Panc1 (cell line): Measurements from ENCODE around the gene ZC3H12C. TPM values are rescaled to one million over a fixed set of nuclear protein-coding genes. Genes with fewer than 3 reads are reported as not detected.

Experiments
- ATAC-seq: fragments of 200-7000 bp; cut with Tn5 transposase; 2 replicates; pipeline ENCODE4 v1.9.1; 2020; ENCODE audit warnings: mild to moderate bottlenecking, moderate library complexity
- BruUV-seq: library from RNA; stranded (reverse); fragments of 400-500 nt; replicated peaks from 2 replicates; lab custom pipeline; 2021; lab: Mats Ljungman, UMichigan
- CTCF ChIA-PET: fragments of 300-600 bp; sonication (Branson Sonifier 250); formaldehyde crosslinking; loops from one replicate; lab custom pipeline; 2022; ENCODE audit warnings: antibody characterized with exemption; lab: Charles Lee
- POLR2A ChIA-PET: fragments of 300-600 bp; sonication (Branson Sonifier 250); formaldehyde crosslinking; loops from one replicate; lab custom pipeline; 2022; ENCODE audit warnings: antibody characterized with exemption; lab: Charles Lee
- DNase-seq: peaks from one replicate; pipeline ENCODE4 v3.0.0-alpha.2; 2010; ENCODE audit warnings: low read depth, low spot score
- H3K27ac ChIP-seq: 2 replicates; pipeline ENCODE4 v1.5.1; 2011; ENCODE audit warnings: mild to moderate bottlenecking, low read length, inconsistent platforms
- H3K27me3 ChIP-seq: fragments of 200-500 bp; sonication (Bioruptor generic); 2 replicates; pipeline ENCODE4 v1.6.0; 2014; ENCODE audit warnings: low read length, inconsistent platforms; ENCODE audit not compliant: control insufficient read depth, insufficient read depth
- H3K36me3 ChIP-seq: fragments of 200-500 bp; sonication (Bioruptor generic); 2 replicates; pipeline ENCODE4 v1.5.1; 2014; ENCODE audit warnings: inconsistent platforms, mild to moderate bottlenecking, low read length, moderate library complexity; ENCODE audit not compliant: control insufficient read depth, insufficient read depth
- H3K4me1 ChIP-seq: 2 replicates; pipeline ENCODE4 v1.5.1; 2011; ENCODE audit warnings: inconsistent platforms, mild to moderate bottlenecking, low read length, moderate library complexity; ENCODE audit not compliant: control insufficient read depth, insufficient read depth
- H3K4me3 ChIP-seq, 2 experiments: 2 replicates each; pipeline ENCODE4 v1.5.1; 2011 to 2012; ENCODE audit warnings: low read depth in 2 of 2, low read length in 2 of 2, mild to moderate bottlenecking in 2 of 2, inconsistent platforms in 1 of 2, moderate library complexity in 1 of 2
- H3K9me3 ChIP-seq: fragments of 200-500 bp; sonication (Bioruptor generic); 2 replicates; pipeline ENCODE4 v1.5.1; 2014; ENCODE audit warnings: low read depth, mild to moderate bottlenecking, inconsistent platforms, low read length, moderate library complexity; ENCODE audit not compliant: control insufficient read depth, insufficient read depth
- POLR2AphosphoS5 ChIP-seq: IDR thresholded peaks from 2 replicates; pipeline ENCODE4 v1.6.1; 2012; ENCODE audit warnings: mild to moderate bottlenecking, low read depth, low read length, moderate library complexity
- SIN3A ChIP-seq: IDR thresholded peaks from 2 replicates; pipeline ENCODE4 v1.6.1; 2012; ENCODE audit warnings: low read depth, mild to moderate bottlenecking, low read length, moderate library complexity, borderline replicate concordance; ENCODE audit not compliant: insufficient read depth
- TCF7L2 ChIP-seq: IDR thresholded peaks from 2 replicates; pipeline ENCODE4 v1.6.1; 2011; ENCODE audit warnings: mild to moderate bottlenecking, low read depth, low read length, inconsistent platforms
- in situ Hi-C: cut with HindIII; loops from 2 replicates; pipeline ENCODE4 v1.10.0; 2016; ENCODE audit warnings: low sequenced_read_pairs, low pct_unique_long_range_greater_than_20kb
- intact Hi-C: fragments of 100-400 bp; cut with micrococcal nuclease; formaldehyde crosslinking; loops from one replicate; pipeline ENCODE4 v1.10.0; 2022; ENCODE audit not compliant: unreplicated experiment
- total RNA-seq: library from RNA; stranded (reverse); gene quantifications from one replicate; pipeline ENCODE4 v1.2.1, GENCODE V29; 2021; ENCODE audit not compliant: unreplicated experiment
- TF ChIP-seq, protein P1 (sequence below): fragments of 450-650 bp; IDR thresholded peaks from 2 replicates; pipeline ENCODE4 v1.5.1; 2017; ENCODE audit warnings: mild to moderate bottlenecking
- TF ChIP-seq, protein P2 (sequence below), 2 experiments: IDR thresholded peaks; 2 replicates each; pipeline ENCODE4 v1.6.1; 2011 to 2012; ENCODE audit warnings: low read depth in 2 of 2, control low read depth in 1 of 2, low read length in 1 of 2, mild to moderate bottlenecking in 1 of 2, moderate library complexity in 1 of 2; ENCODE audit not compliant: insufficient read depth in 1 of 2

The ZC3H12C gene
- total RNA-seq, 1 experiment from 2014 or later: 13.5 TPM

DNA sequence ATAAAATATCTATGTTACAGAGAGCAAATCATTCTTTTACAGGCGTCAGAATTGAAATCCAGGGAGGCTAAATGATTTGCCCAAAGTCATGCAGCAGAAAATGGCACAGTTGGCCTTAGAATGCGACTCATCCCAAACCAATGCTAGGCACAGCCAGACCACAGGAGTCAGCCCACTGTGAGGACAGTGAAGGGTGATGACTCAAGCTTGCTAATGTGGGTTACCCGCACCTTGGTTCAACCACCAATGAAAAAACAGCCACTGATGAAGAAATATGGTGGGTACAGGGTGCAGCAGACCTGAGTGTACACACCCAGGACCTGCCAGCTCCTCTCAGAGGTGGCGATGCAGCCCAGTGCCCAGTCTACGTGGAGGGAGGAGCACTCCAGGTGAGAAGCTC, 89.7 kb downstream of the ZC3H12C start:
- no peak for ATAC-seq
- POLR2A ChIA-PET: no interaction called here
- BruUV-seq: no TSS peak
- no peak for TF ChIP-seq POLR2AphosphoS5
- Histone ChIP-seq H3K27me3 (no peaks in the 10 kb centered on the region), H3K27ac (no peak overlapping the region), H3K4me1 (no peaks in the 10 kb centered on the region), H3K4me3 (no peak overlapping the region), H3K36me3 (no peaks in the 10 kb centered on the region), H3K9me3 (no peaks in the 10 kb centered on the region)
- DNase-seq: no peak
- in situ Hi-C loops: no loop called here
- intact Hi-C loops: no loop called here
- CTCF ChIA-PET: no interaction called here

DNA sequence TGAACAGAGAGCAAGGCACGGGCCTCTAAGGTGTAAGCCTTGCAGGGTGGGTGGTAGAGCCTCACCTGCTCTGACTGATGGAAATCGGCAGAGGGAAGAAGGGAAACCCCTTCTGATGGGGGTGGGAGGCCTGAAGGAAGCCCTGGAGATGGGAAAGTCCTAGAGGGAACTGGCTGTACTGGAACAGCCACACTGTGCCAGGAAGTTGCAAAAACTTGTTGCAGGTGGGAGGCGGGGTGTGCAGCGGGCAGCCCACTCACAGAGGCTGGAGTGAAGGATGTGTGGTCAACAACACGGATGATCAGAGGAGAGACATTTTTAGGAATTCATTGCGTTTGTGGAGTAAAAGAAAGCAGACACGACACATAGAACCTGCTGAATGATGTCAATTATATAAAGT, 91.3 kb downstream of the ZC3H12C start:
- in situ Hi-C loops (no loop called here), intact Hi-C loops (no loop called here)
- ATAC-seq (no peak), DNase-seq (no peak)
- H3K27me3 ChIP-seq: no peaks in the 10 kb centered on the region
- no peaks in the 10 kb centered on the region for H3K4me1 ChIP-seq
- no peak for TF ChIP-seq POLR2AphosphoS5
- TF ChIP-seq, protein P1, sequence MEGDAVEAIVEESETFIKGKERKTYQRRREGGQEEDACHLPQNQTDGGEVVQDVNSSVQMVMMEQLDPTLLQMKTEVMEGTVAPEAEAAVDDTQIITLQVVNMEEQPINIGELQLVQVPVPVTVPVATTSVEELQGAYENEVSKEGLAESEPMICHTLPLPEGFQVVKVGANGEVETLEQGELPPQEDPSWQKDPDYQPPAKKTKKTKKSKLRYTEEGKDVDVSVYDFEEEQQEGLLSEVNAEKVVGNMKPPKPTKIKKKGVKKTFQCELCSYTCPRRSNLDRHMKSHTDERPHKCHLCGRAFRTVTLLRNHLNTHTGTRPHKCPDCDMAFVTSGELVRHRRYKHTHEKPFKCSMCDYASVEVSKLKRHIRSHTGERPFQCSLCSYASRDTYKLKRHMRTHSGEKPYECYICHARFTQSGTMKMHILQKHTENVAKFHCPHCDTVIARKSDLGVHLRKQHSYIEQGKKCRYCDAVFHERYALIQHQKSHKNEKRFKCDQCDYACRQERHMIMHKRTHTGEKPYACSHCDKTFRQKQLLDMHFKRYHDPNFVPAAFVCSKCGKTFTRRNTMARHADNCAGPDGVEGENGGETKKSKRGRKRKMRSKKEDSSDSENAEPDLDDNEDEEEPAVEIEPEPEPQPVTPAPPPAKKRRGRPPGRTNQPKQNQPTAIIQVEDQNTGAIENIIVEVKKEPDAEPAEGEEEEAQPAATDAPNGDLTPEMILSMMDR: no peak
- TF ChIP-seq SIN3A: no peak
- TF ChIP-seq, protein P2, sequence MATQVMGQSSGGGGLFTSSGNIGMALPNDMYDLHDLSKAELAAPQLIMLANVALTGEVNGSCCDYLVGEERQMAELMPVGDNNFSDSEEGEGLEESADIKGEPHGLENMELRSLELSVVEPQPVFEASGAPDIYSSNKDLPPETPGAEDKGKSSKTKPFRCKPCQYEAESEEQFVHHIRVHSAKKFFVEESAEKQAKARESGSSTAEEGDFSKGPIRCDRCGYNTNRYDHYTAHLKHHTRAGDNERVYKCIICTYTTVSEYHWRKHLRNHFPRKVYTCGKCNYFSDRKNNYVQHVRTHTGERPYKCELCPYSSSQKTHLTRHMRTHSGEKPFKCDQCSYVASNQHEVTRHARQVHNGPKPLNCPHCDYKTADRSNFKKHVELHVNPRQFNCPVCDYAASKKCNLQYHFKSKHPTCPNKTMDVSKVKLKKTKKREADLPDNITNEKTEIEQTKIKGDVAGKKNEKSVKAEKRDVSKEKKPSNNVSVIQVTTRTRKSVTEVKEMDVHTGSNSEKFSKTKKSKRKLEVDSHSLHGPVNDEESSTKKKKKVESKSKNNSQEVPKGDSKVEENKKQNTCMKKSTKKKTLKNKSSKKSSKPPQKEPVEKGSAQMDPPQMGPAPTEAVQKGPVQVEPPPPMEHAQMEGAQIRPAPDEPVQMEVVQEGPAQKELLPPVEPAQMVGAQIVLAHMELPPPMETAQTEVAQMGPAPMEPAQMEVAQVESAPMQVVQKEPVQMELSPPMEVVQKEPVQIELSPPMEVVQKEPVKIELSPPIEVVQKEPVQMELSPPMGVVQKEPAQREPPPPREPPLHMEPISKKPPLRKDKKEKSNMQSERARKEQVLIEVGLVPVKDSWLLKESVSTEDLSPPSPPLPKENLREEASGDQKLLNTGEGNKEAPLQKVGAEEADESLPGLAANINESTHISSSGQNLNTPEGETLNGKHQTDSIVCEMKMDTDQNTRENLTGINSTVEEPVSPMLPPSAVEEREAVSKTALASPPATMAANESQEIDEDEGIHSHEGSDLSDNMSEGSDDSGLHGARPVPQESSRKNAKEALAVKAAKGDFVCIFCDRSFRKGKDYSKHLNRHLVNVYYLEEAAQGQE (IDR thresholded peaks at IDR 0.05; ENCODE audit: insufficient read depth in 1 of 2, low read depth in 2 of 2, low read length in 1 of 2): no peak
- TF ChIP-seq TCF7L2: no peak
- CTCF ChIA-PET: no interaction called here
- BruUV-seq: no TSS peak
- no peak overlapping the region for H3K27ac ChIP-seq
- POLR2A ChIA-PET: no interaction called here
- no peak overlapping the region for H3K4me3 ChIP-seq
- no peaks in the 10 kb centered on the region for H3K36me3 ChIP-seq
- no peaks in the 10 kb centered on the region for H3K9me3 ChIP-seq

DNA sequence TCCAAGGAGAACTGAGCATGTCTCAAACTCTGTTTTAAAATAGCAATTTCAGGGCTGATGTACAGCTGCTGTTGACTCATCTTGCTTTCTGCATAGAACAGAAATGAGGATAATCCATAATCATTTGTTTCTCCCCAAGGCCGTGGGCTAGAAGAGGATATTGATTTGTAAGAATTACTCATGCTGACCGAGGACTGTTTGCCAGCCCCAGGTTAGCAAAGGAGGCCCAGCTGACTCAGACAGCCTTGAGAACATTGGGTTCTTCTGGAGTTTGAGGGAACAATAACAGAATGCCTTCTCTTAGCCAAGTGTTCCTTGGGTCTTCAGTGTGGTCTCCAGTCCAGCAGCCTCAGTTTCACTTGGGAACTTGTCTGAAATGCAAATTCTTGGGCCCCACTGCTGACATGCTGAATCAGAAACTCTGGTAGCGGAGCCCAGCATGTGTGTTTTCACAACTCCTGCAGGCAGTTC, 92.0 kb downstream of the ZC3H12C start:
- POLR2A ChIA-PET: no interaction called here
- CTCF ChIA-PET: no interaction called here
- intact Hi-C loops: no loop called here
- Histone ChIP-seq H3K9me3 (no peaks in the 10 kb centered on the region), H3K4me1 (no peaks in the 10 kb centered on the region), H3K36me3 (no peaks in the 10 kb centered on the region), H3K27me3 (no peaks in the 10 kb centered on the region), H3K4me3 (no peak overlapping the region), H3K27ac (no peak overlapping the region)
- no peak for ATAC-seq
- no peak for DNase-seq
- TF ChIP-seq, protein P1: no peak
- TF ChIP-seq POLR2AphosphoS5 (no peak), TCF7L2 (no peak), SIN3A (no peak)
- TF ChIP-seq, protein P2 (IDR thresholded peaks at IDR 0.05; ENCODE audit: insufficient read depth in 1 of 2, low read depth in 2 of 2, low read length in 1 of 2): no peak
- in situ Hi-C loops: no loop called here
- no TSS peak for BruUV-seq
